OCI-LY7 (cell line): ENCODE measurements around the gene LHFPL2. TPM values are rescaled to one million over a fixed set of nuclear protein-coding genes. Genes with fewer than 3 reads are reported as not detected.

Experiments used
- BruUV-seq: library from RNA; stranded (reverse); fragments of 400-500 nt; replicated peaks from 2 replicates; lab custom pipeline; 2021; lab: Mats Ljungman, UMichigan
- CTCF ChIA-PET: fragments of 300-600 bp; sonication (Branson Sonifier 250); formaldehyde crosslinking; loops from one replicate; lab custom pipeline; 2022; ENCODE audit warnings: antibody characterized with exemption; ENCODE audit not compliant: unreplicated experiment; lab: Charles Lee
- POLR2A ChIA-PET: fragments of 300-600 bp; sonication (Branson Sonifier 250); formaldehyde crosslinking; loops from one replicate; lab custom pipeline; 2022; ENCODE audit warnings: antibody characterized with exemption; lab: Charles Lee
- DNase-seq: peaks from one replicate; pipeline ENCODE4 v3.0.0-alpha.2; 2015; ENCODE audit warnings: low spot score
- H2AFZ ChIP-seq: fragments of 200-600 bp; sonication (generic), shearing (Covaris generic); 2 replicates; pipeline ENCODE4 v1.6.1; 2014; ENCODE audit warnings: mild to moderate bottlenecking, antibody characterized with exemption, low read length, moderate library complexity
- H3K27ac ChIP-seq: fragments of 200-600 bp; sonication (generic); 2 replicates; pipeline ENCODE4 v1.5.1; 2014; ENCODE audit warnings: mixed run types, low read depth, mild to moderate bottlenecking, moderate library complexity, low read length, inconsistent platforms; ENCODE audit not compliant: poor library complexity, severe bottlenecking
- H3K36me3 ChIP-seq: fragments of 200-600 bp; sonication (generic); 2 replicates; pipeline ENCODE4 v1.6.1; 2014; ENCODE audit warnings: mild to moderate bottlenecking, antibody characterized with exemption, low read length, moderate library complexity, mixed read lengths; ENCODE audit not compliant: insufficient read depth
- H3K4me1 ChIP-seq: fragments of 200-600 bp; sonication (generic); 2 replicates; pipeline ENCODE4 v1.5.1; 2014; ENCODE audit warnings: mild to moderate bottlenecking, low read length; ENCODE audit not compliant: insufficient read depth, poor library complexity, severe bottlenecking
- H3K4me2 ChIP-seq: fragments of 200-600 bp; sonication (generic); 2 replicates; pipeline ENCODE4 v1.6.1; 2014; ENCODE audit warnings: mild to moderate bottlenecking, low read length
- H3K4me3 ChIP-seq: fragments of 200-600 bp; sonication (generic); 2 replicates; pipeline ENCODE4 v1.5.1; 2014; ENCODE audit warnings: mild to moderate bottlenecking, low read depth, low read length; ENCODE audit not compliant: poor library complexity, severe bottlenecking
- H3K79me2 ChIP-seq: fragments of 200-600 bp; sonication (generic); 2 replicates; pipeline ENCODE4 v1.6.1; 2016; ENCODE audit warnings: low read depth, mild to moderate bottlenecking, low read length, moderate library complexity, mixed read lengths; ENCODE audit not compliant: insufficient read depth
- H3K9me2 ChIP-seq: fragments of 200-600 bp; sonication (generic); 2 replicates; pipeline ENCODE4 v1.6.1; 2016; ENCODE audit warnings: mild to moderate bottlenecking, low read length, mixed read lengths; ENCODE audit not compliant: insufficient read depth
- H3K9me3 ChIP-seq: fragments of 200-600 bp; sonication (generic); 2 replicates; pipeline ENCODE4 v1.6.1; 2014; ENCODE audit warnings: mild to moderate bottlenecking, mixed run types, low read length, mixed read lengths
- H4K20me1 ChIP-seq: fragments of 200-600 bp; sonication (generic); 2 replicates; pipeline ENCODE4 v1.6.1; 2014; ENCODE audit warnings: mild to moderate bottlenecking, antibody characterized with exemption, low read length, moderate library complexity, mixed read lengths; ENCODE audit not compliant: insufficient read depth
- EZH2phosphoT487 ChIP-seq: fragments of 200-600 bp; sonication (generic); IDR thresholded peaks from 2 replicates; pipeline ENCODE4 v1.6.1; 2018; ENCODE audit warnings: low read depth, borderline replicate concordance, mild to moderate bottlenecking, mixed run types, antibody characterized with exemption, low read length, moderate library complexity, mixed read lengths
- intact Hi-C: fragments of 100-400 bp; cut with micrococcal nuclease; formaldehyde crosslinking; loops from one replicate; pipeline ENCODE4 v1.10.0; 2022; ENCODE audit not compliant: unreplicated experiment
- total RNA-seq, 2 experiments: library from RNA; depleted of rRNA in 1 of 2; stranded (reverse); fragments of >200 nt in 1 of 2; shearing (Covaris generic) in 1 of 2; gene quantifications; 2 replicates each; pipeline ENCODE4 v1.2.3, GENCODE V29; 2014 to 2022
- TF ChIP-seq, protein P1 (sequence below): fragments of 200-600 bp; sonication (generic); conservative IDR thresholded peaks from 2 replicates; pipeline ENCODE4 v1.5.1; 2014; ENCODE audit warnings: mild to moderate bottlenecking, antibody characterized with exemption, low read length, moderate library complexity, mixed read lengths

The LHFPL2 gene
- total RNA-seq, 2 experiments from 2014 or later = 12.2 to 24.0 TPM

DNA sequence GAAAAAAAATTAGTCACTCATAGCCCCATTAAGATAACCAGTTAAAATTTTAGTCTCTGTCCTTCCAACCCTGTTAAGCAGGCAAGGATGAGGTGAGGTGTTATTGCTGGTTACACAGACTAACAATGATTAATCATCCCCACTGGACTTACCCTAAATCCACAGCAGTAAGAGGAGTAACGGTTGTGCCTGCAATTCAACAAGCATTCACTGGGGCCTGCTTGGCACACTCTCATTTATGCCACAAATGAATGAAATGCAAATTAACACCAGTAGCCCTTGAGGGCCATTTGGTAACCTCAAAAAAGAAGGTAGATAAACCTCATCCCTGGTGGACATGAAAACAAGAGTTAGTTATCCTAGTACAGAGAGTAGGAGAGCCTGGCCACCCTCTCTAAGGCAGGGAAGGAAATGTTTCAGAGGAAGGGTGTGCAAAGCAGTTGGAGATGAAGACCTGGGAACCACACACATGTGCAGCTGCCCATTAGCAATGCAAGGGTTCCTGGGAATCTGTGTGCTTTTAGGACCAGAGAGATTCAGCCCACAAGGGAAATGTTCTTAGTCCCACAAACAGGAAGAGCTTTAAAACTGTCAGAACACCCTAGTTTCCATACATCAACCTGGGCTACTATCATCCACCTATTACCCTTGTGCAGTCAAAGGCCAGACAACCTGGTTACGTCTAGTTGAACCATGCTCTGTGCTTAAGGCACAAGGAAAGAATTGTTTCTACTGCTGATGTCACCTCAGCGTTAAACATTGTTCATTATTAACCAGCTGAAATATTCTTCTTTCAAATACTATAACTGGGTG is 7.7 kb downstream of the LHFPL2 start:
- no peak overlapping the region for H2AFZ ChIP-seq
- H3K4me3 ChIP-seq = no peak overlapping the region
- DNase-seq = no peak
- POLR2A ChIA-PET = interaction anchor here (0.6 to 1.4 kb wide), 2 partner anchors 27 to 185 kb away, joined by 3 to 5 read pairs; no protein-coding TSS in a partner anchor
- H3K4me2 ChIP-seq = peak overlapping the region; percentile 18; the same call in 1 of the 2 replicates
- no peaks in the 10 kb centered on the region for H3K9me3 ChIP-seq
- H3K79me2 ChIP-seq = peaks cover 4% of the 10 kb centered on the region; the same call in 1 of the 2 replicates
- no peak overlapping the region for H3K27ac ChIP-seq
- no peaks in the 10 kb centered on the region for H3K9me2 ChIP-seq
- peaks cover 29% of the 10 kb centered on the region for H3K36me3 ChIP-seq
- intact Hi-C loops = loop anchor here (10.0 kb wide), 1 partner anchor 344 kb away; the partner anchor contains the start of gene ARSB
- TF ChIP-seq EZH2phosphoT487 = no peak
- TF ChIP-seq, protein P1, sequence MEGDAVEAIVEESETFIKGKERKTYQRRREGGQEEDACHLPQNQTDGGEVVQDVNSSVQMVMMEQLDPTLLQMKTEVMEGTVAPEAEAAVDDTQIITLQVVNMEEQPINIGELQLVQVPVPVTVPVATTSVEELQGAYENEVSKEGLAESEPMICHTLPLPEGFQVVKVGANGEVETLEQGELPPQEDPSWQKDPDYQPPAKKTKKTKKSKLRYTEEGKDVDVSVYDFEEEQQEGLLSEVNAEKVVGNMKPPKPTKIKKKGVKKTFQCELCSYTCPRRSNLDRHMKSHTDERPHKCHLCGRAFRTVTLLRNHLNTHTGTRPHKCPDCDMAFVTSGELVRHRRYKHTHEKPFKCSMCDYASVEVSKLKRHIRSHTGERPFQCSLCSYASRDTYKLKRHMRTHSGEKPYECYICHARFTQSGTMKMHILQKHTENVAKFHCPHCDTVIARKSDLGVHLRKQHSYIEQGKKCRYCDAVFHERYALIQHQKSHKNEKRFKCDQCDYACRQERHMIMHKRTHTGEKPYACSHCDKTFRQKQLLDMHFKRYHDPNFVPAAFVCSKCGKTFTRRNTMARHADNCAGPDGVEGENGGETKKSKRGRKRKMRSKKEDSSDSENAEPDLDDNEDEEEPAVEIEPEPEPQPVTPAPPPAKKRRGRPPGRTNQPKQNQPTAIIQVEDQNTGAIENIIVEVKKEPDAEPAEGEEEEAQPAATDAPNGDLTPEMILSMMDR = no peak
- BruUV-seq = no TSS peak
- H4K20me1 ChIP-seq = no peaks in the 10 kb centered on the region
- CTCF ChIA-PET = no interaction called here
- H3K4me1 ChIP-seq = peaks cover 15% of the 10 kb centered on the region

- H4K20me1 ChIP-seq = no peaks in the 10 kb centered on the region
- peaks cover 26% of the 10 kb centered on the region; the same call in 1 of the 2 replicates for H3K36me3 ChIP-seq
- no TSS peak for BruUV-seq
- no peaks in the 10 kb centered on the region for H3K9me3 ChIP-seq
- no peak for DNase-seq
- TF ChIP-seq, protein P1 = no peak
- TF ChIP-seq EZH2phosphoT487 = no peak
- ChIA-PET CTCF (no interaction called here), POLR2A (interaction anchor here (1.4 kb wide), 1 partner anchor 26 kb away, joined by 5 read pairs; no protein-coding TSS in a partner anchor)
- H2AFZ ChIP-seq = no peak overlapping the region
- 0 out of 2 replicates have a peak, but pooled peaks cover 3% of the 10 kb centered on the region for H3K79me2 ChIP-seq
- no peak overlapping the region for H3K4me3 ChIP-seq
- no peaks in the 10 kb centered on the region for H3K9me2 ChIP-seq
- peaks cover 17% of the 10 kb centered on the region for H3K4me1 ChIP-seq
- H3K27ac ChIP-seq = no peak overlapping the region
- no peak overlapping the region for H3K4me2 ChIP-seq
- intact Hi-C loops = loop anchor here (10.0 kb wide), 1 partner anchor 345 kb away; the partner anchor contains the start of gene ARSB
Observed at GRCh38 chr5:78639791-78640190, 8.8 kb downstream of the LHFPL2 start.
